Kidney epithelial cell (primary cell): Measurements from ENCODE around the gene ACSF3. TPM values are rescaled to one million over a fixed set of nuclear protein-coding genes. Genes with fewer than 3 reads are reported as not detected.

Experiments used
- DNase-seq: peaks from one replicate; pipeline ENCODE4 v3.0.0-alpha.2; 2010; ENCODE audit warnings: low read depth
- H3K27me3 ChIP-seq: 2 replicates; pipeline ENCODE4 v1.6.0; 2011; ENCODE audit warnings: low read length; ENCODE audit not compliant: control insufficient read depth, insufficient read depth
- H3K36me3 ChIP-seq: 2 replicates; pipeline ENCODE4 v1.5.1; 2011; ENCODE audit warnings: low read length; ENCODE audit not compliant: control insufficient read depth, insufficient read depth
- H3K4me3 ChIP-seq: 2 replicates; pipeline ENCODE4 v1.5.1; 2011; ENCODE audit warnings: low read depth, mild to moderate bottlenecking, control low read depth, low read length
- total RNA-seq: library from RNA; depleted of rRNA; stranded (reverse); fragments of >200 nt; gene quantifications from 2 replicates; pipeline ENCODE4 v1.2.3, GENCODE V29; 2015
- TF ChIP-seq, protein P1 (sequence below): IDR thresholded peaks from 2 replicates; pipeline ENCODE4 v1.5.1; 2011; ENCODE audit warnings: mild to moderate bottlenecking, moderate library complexity, low read length, control low read depth, inconsistent platforms; ENCODE audit not compliant: insufficient read depth, poor library complexity, severe bottlenecking

The ACSF3 gene
- total RNA-seq, 1 donor from 2014 or later: 36.9 TPM

DNA sequence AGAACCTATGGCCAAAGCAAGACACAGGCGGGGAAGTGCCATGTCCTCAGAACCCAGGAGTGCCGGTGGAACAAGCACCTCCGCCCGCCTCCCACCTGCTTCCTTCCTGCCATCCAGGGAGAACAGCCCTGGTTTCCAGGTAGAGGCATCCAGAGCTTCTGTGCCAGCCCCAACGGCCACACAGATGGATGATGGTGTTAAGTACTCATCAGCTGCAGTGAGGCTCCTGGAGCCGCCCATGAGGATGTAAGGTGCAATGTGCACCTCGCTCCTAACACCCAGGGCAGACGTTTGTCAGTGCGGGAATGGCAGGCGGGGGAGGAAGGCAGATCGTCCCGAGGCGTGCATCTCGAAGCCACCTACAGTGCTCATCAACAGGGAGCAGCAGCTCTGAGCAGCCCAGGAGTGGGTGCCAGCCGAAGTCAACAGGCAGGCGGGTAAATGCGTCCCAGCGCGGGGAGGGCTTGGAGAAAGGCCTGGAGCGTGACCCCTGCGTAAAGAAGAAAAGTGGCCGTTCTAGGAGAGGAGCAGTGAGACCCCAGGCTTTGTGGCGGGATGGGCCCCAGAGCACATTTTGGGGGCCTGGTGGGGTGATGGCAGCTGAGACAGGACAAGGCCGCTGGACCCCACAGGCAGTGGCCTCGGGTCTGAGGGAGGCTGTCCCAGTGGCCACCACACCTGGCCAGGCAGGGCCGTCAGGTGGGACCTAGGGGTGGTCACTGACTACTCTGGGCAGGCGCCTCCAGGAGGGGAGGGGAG is 46.1 kb upstream of the ACSF3 start:
- Histone ChIP-seq H3K36me3 (no peaks in the 10 kb centered on the region), H3K4me3 (no peak overlapping the region), H3K27me3 (peaks cover 39% of the 10 kb centered on the region)
- TF ChIP-seq, protein P1, sequence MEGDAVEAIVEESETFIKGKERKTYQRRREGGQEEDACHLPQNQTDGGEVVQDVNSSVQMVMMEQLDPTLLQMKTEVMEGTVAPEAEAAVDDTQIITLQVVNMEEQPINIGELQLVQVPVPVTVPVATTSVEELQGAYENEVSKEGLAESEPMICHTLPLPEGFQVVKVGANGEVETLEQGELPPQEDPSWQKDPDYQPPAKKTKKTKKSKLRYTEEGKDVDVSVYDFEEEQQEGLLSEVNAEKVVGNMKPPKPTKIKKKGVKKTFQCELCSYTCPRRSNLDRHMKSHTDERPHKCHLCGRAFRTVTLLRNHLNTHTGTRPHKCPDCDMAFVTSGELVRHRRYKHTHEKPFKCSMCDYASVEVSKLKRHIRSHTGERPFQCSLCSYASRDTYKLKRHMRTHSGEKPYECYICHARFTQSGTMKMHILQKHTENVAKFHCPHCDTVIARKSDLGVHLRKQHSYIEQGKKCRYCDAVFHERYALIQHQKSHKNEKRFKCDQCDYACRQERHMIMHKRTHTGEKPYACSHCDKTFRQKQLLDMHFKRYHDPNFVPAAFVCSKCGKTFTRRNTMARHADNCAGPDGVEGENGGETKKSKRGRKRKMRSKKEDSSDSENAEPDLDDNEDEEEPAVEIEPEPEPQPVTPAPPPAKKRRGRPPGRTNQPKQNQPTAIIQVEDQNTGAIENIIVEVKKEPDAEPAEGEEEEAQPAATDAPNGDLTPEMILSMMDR: no peak
- no peak for DNase-seq

DNA sequence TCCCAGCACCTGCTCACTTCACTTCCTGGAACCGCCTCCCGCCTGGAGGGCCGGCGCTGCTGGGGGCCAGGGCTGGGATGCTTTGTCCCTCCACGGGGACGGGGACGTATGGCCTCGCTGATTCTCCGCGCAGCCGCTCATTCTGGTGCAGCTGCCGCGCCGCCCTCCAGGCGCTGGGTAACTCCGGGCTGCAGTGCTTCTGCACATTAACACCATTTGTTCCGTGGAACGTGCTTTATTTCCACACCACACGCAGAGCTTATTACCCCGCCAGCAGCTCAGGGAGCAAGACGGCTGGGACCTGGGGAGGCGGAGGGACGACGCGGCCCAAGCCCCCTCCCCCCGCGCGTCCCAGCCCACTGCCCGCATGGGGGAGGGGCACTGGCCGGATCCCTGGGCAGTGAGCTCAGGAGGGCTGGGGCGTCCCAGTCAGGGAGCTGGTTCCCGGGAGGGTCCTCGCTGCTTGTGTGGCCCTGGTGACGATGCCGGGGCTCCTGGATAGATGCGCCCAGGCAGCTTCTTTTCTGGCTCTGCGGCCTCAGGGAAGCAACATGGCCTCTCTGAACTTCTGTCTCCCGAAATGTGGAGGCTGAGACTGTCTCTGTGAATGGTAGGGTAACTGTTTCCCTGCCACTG is 45.4 kb upstream of the ACSF3 start:
- H3K36me3 ChIP-seq: no peaks in the 10 kb centered on the region

DNA sequence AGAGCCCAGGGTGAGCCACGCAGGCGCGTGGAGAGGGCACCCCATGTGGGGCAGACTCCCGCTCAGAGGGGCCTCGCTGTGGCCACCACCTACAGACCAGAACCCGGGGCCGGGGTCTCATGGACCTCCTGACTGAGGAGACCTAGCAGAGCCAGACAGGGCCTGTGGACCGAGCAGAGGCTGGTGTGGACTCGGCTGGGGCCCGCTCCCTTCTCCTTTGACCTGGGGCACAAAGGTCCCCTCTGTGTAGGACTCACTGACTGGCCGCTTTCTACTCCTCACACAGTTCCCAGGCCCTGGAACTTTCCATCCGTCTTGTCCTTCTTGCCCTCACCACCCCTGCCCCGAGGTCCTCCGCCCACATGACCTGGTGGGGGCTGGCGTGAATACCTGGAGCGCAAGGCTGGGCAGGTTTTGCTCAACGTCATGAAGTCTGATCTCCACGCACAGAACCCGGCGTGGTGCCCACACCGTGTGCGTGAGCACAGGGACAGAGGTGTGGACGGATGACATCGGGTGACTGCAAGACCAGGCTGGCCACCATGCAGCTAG is 44.7 kb upstream of the ACSF3 start:
- H3K27me3 ChIP-seq: peaks cover 39% of the 10 kb centered on the region

More for the DNA sequence above, 45.4 kb upstream of the ACSF3 start:
- DNase-seq: no peak
- TF ChIP-seq, protein P1: no peak
- no peak overlapping the region for H3K4me3 ChIP-seq
- peaks cover 39% of the 10 kb centered on the region for H3K27me3 ChIP-seq

DNA sequence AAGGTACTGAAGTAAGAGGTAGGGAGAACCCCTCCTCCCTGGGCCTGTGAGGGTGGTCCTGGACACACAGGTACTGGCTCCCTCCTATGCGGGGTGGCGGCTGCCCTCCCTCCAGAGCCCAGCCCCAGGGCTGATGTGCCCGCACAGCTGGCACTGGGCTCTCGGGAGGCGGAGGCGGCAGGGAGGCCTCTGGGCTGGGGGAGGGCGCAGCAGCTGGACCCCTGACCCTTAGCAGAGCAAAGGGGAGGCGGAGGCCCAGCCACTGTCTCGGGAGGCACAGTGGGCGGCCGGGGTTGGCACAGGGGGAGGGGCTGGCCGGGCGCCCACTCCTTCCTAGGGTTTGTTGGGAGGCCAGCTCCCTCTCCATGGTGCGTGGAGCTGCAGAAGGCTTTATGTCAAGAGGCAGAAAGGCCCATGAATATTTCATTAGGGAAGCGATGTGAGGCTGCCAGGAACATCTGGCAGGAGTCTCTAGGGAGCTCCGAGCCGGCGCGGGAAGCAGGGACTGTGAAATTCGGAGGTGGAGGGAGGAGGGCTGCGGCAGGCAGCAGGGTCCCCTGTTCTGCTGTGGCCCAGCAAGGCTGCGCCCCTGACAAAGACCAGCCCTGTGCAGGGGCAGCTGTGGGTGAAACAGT is 44.1 kb upstream of the ACSF3 start:
- Histone ChIP-seq H3K27me3 (peaks cover 35% of the 10 kb centered on the region), H3K4me3 (no peak overlapping the region), H3K36me3 (no peaks in the 10 kb centered on the region)
- DNase-seq: no peak
- TF ChIP-seq, protein P1: no peak

More for the DNA sequence above, 44.7 kb upstream of the ACSF3 start:
- H3K4me3 ChIP-seq: no peak overlapping the region
- H3K36me3 ChIP-seq: no peaks in the 10 kb centered on the region
- TF ChIP-seq, protein P1: no peak
- no peak for DNase-seq

DNA sequence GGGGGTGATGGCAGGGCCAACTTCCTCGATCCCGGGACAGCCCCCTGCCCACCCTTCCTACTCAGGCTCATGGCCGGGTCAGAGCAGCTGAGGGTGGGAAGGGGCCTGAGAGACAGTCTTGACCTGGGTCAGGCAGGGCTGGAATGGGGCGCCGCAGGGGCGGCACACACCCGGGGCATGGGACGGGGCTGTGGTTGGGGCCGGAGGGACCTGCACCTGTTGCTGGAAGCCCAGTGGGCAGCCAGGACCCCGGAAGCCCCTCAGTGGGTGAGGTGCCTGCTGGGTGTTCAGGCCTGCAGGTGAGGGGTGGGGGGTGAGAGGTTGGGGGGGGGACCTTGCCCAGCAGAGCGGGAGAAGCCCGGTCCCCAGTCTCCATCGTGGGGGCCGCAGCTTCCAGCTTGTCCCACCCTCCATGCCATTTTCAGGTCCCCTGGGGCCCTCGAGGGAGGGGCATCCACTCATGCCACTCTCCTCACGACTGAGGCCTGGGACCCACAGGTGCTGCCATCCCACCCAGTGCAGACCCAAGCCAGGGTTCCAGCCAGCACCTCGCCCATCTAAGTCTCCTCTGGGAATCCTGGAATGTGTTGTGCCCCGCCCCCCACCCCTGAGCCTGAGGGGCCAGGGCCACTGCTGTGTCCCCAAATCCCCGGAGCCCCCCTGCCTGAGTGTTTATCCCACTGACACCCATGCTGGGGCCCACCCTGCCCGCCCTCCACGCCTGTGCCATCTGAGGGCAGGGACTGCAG is 43.4 kb upstream of the ACSF3 start:
- DNase-seq: no peak
- Histone ChIP-seq H3K27me3 (peaks cover 33% of the 10 kb centered on the region), H3K4me3 (no peak overlapping the region), H3K36me3 (no peaks in the 10 kb centered on the region)
- TF ChIP-seq, protein P1: no peak
